A549 treated with CORT108297 at 1 μM for 4 hours (cell line): ENCODE measurements around the gene DNAJC7. TPM values are rescaled to one million over a fixed set of nuclear protein-coding genes. Genes with fewer than 3 reads are reported as not detected.

Experiments used
- total RNA-seq: library from RNA; stranded (reverse); fragments of 200-300 nt; extraction: Qiagen RNA extraction; gene quantifications from 5 replicates; pipeline ENCODE4 v1.2.3, GENCODE V29; 2022

DNAJC7 gene, protein sequence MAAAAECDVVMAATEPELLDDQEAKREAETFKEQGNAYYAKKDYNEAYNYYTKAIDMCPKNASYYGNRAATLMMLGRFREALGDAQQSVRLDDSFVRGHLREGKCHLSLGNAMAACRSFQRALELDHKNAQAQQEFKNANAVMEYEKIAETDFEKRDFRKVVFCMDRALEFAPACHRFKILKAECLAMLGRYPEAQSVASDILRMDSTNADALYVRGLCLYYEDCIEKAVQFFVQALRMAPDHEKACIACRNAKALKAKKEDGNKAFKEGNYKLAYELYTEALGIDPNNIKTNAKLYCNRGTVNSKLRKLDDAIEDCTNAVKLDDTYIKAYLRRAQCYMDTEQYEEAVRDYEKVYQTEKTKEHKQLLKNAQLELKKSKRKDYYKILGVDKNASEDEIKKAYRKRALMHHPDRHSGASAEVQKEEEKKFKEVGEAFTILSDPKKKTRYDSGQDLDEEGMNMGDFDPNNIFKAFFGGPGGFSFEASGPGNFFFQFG
- 115 to 125 TPM (median 118 TPM) in 5 replicates for total RNA-seq

DNA sequence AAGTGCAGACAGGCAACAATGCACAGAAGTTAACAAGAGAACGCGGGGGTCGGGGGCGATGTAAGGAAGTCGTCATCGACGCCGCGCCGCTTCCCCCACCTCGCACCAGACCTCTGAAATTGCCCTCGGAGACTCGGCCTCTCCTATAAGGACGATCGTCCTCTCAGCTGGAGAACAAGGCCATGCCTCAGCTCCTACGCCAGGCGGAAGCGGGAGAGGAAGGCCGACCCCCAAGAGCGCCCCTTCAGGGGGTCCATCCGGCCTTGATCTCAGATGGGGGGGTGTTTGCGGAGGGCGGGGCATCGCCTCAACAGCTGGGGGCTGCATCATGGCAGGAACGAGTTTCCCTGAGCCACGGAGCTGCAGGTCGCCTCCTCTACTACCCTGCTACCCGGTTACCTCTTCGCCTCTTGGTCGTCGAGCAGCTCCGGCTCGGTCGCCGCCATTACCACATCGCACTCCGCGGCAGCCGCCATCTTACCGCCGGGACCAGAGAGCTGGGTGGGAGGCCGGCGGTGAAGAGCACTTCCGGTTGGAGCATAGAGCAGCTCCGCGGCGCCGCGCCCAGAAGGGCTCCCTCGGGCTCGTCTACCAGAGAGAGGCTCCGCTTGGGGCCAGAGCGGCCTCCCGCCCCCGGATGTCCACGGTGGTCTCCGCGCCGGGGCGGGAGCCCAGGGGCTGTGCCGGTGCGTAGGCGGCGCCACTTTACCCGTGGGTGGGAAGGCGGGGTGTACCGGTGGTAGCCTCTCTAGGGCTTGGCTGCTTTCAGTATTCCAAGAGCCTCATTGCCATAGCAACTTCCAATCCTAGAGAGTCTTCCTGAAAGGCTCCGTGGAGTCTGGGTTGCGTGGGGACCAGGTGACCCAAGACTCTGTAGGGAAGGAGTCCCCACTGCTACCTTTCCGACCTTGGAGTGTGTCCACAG is at the start of gene DNAJC7:
TSS of gene DNAJC7 (minus strand) at position 499 of the 925 bp plus-strand sequence. CDS start at position 476, 23 bp downstream.

DNA sequence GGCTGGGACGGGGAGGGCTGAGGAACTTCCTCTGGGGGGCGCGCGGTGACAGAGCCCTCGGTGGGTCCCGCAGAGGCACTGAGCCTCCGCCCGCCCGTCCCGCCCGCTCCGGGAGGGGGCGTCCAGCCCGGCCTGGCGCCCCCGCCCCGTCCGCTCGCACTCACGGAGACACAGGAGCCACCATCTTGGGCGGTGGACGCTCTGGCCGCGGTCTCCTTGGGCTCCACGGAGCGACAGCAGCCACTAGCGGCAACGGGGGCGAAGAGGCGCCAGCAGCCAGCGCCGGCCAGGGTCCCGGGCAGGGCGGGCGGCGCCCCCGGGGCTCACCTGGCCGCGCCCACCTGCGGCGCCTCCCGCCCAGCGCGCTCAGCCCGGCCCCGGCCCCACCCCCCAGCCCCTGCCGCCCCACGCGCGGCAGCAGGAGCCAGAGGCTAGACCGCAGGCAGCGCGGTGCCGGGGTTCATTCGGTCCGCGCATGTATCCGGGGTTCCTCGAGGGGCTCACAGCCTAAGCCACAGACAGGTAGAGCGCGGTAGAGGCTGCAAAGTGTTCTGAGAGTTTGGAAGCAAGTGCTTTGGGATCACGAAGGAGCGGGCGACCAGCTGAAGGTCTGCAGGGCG is 33.3 kb upstream of the DNAJC7 start, which contains the start of gene C17orf113:
TSS of gene C17orf113 (minus strand) at position 209 of the 620 bp plus-strand sequence. CDS start 7,225 bp downstream, outside the sequence.

DNA sequence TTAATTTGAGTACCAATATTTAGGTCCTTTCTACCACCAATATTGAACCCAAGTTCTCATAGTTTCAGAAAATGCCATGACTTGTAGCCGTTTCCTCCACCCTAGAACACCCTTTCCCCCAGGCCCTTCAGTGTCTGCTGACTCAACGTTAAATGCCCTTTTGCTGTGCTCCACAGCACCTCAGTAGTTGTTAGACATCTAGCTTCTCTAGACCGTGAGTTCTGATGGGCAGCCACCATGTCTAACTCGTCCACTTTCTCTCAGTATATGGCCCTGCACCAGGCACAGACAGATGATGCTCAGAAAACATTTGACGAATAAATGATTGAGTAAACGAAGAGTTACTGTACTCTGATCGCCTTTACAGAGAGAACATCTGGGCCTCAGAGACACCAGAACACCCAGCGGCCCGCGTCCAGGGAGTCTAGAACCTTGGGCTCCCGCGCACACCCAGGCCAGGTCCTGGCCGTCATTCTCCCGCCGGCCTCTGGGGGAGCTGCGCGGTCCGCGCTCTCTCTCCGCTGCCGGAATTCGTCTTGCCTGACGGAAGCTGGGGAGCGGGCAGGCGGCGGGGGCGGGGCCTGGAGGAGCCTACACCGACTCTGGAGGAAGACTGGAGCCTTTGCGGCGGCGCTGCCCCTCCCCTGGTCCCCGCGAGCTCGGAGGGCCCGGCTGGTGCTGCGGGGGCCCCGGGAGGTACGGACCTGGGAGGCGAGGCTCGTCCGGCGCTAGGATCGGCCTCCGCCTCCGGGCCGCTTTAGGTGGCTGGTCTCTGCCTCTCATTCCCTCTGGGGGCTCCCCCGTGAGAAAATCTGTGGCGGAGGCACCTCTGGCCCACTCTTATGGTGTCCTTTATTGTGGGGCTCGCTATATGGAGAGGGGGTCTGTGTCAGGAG is 2.5 kb upstream of the DNAJC7 start, which contains the start of gene NKIRAS2:
TSS of gene NKIRAS2 (plus strand) at position 582 of the 896 bp plus-strand sequence. CDS start 1,488 bp downstream, outside the sequence.

DNA sequence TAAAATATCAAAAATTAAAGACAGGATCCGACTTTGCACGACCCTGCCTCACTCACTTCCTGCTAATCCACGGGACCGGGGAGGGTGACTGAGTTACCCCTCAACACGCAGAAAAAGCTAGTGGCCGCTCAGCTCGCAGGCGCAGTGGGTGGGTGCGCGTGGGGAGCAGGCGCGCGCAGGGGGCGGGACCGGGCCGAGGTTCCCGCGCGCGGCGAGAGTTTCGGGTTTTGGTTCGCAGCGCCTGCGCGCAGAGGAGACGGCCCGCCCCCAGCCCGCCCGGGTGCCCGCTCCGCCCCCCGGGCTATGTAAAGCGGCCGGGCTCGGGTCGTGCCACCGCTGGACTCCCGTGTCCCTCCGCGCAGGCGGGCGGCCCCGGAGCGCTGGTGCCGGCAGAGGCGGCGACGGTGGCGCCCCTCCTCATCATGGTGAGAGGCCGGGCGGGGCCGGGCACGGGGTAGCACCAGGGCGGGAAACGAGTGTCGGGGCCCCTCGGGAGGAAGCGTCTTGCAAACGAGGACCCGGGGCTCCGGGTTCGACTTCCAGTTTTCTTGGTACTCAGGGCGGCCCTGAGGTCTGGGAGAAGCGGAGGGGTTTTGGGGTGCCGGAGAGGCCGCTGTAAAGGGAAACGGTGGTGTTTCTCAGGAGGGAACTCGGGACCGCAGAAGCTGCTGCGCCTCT is 50.6 kb downstream of the DNAJC7 start, which contains the start of gene CNP:
TSS of gene CNP (plus strand) at position 333 of the 678 bp plus-strand sequence. CDS start at position 423, 90 bp downstream.

DNA sequence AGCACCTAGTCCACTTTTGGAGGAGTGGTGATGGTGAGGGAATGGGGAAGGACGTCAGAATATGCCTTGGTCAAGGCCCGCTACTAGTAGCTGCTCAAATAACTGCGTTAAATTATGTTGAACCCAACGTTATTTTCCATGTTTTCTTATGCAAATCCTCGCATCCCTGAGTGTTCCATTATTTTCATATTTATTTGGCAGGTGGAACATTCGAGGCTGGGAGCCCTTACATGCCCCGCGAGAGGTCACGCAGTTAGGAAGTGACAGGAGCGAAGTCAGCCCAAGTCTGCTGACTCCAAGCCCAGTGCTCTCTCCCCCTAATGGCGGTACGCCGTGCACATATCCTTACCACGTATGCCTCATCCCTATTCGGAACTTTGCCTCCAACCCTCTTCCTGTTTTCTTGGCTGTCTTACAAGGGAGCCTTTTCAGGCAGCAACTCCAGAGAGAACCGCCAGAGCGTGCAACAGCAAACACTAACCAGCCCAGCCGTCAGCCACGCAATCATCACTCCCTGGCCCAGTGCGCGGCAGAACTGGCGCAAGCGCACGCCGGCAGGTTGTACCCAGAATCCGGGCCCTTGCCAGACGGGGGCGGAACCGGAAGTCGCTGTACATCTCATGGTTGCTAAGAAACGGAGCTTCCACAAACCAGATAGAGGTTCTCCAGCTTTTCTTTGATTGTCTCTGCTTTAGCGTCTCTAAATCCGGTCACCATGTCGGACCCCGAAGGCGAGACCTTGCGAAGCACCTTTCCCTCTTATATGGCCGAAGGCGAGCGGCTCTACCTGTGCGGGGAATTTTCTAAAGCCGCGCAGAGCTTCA is 87.0 kb downstream of the DNAJC7 start, which contains the start of gene ODAD4:
TSS of gene ODAD4 (plus strand) at position 609 of the 824 bp plus-strand sequence. CDS start at position 716, 107 bp downstream.

Other genes with a start within 250 kb of the DNAJC7 start
- gene JUP, start 230.7 kb downstream of the DNAJC7 start, total RNA-seq = 86.6 to 131 TPM (median 125 TPM) in 5 replicates
- gene P3H4, start 205.5 kb downstream of the DNAJC7 start, total RNA-seq = 29.5 to 40.9 TPM (median 36.9 TPM) in 5 replicates
- gene FKBP10, start 204.4 kb downstream of the DNAJC7 start, total RNA-seq = 87.2 to 120 TPM (median 113 TPM) in 5 replicates
- 106 to 112 TPM (median 110 TPM) in 5 replicates for gene NT5C3B, start 181.2 kb downstream of the DNAJC7 start, total RNA-seq
- gene KLHL10, start 179.6 kb downstream of the DNAJC7 start, total RNA-seq = 0.06 to 0.09 TPM (median 0.07 TPM) in 3 of 5 replicates, not detected in the others
- 1.8 to 3.5 TPM (median 2.6 TPM) in 5 replicates for gene KLHL11, start 152.0 kb downstream of the DNAJC7 start, total RNA-seq
- 246 to 312 TPM (median 293 TPM) in 5 replicates for gene ACLY, start 98.5 kb downstream of the DNAJC7 start, total RNA-seq
- 1.2 to 1.7 TPM (median 1.4 TPM) in 5 replicates for gene ODAD4, start 86.8 kb downstream of the DNAJC7 start, total RNA-seq
- 59.8 to 75.7 TPM (median 71.5 TPM) in 5 replicates for gene CNP, start 50.6 kb downstream of the DNAJC7 start, total RNA-seq
- 44.6 to 49.7 TPM (median 48.8 TPM) in 5 replicates for gene NKIRAS2, start 2.7 kb upstream of the DNAJC7 start, total RNA-seq
- gene C17orf113, start 33.2 kb upstream of the DNAJC7 start, total RNA-seq = 0.47 to 0.94 TPM (median 0.79 TPM) in 5 replicates
- 0.09 to 0.29 TPM (median 0.23 TPM) in 5 replicates for gene ZNF385C, start 81.0 kb upstream of the DNAJC7 start, total RNA-seq
- 0.30 to 0.59 TPM (median 0.38 TPM) in 5 replicates for gene DHX58, start 95.3 kb upstream of the DNAJC7 start, total RNA-seq
- gene KAT2A, start 103.9 kb upstream of the DNAJC7 start, total RNA-seq = 37.5 to 58.5 TPM (median 53.2 TPM) in 5 replicates
- not detected in 5 replicates for gene HSPB9, start 105.4 kb upstream of the DNAJC7 start, total RNA-seq
- 223 to 270 TPM (median 267 TPM) in 5 replicates for gene RAB5C, start 137.6 kb upstream of the DNAJC7 start, total RNA-seq
- gene KCNH4, start 163.7 kb upstream of the DNAJC7 start, total RNA-seq = 0.15 to 0.49 TPM (median 0.39 TPM) in 5 replicates
- 0.23 to 0.29 TPM (median 0.24 TPM) in 4 of 5 replicates, not detected in the other for gene HCRT, start 168.0 kb upstream of the DNAJC7 start, total RNA-seq
- 15.7 to 22.8 TPM (median 21.1 TPM) in 5 replicates for gene GHDC, start 177.1 kb upstream of the DNAJC7 start, total RNA-seq